Measurements from ENCODE around the gene ARPC3.
"Not testable (repeated sequence)": the region's sequence is repeated elsewhere in the genome, so short reads cannot be mapped to it uniquely, and the experiment has no call there.

ARPC3 gene

DNA sequence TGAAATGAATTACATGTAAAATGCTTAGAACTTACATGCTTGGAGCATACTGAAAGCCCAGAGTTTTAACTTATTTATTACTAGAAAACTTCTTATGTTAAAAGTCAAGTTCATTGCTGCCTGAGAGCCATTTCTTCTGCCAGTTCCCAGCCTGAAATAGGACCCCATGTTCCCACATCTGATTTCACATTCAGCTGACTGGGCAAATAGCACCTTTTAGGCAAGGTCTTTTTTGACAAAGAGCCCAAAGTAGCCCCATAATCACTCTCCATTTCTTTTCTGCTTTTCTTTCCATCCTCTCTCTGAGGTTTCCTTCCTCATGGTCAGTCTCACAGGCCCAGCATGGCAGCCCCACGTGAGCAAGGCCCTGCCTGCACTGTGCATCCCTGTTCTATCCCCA, 1.1 kb upstream of the ARPC3 start:
- H3K9me3 Mint-ChIP-seq = no peaks in the 10 kb centered on the region
- peak overlapping the region; percentile 98 to 100 (median 99) for H3K4me3 Mint-ChIP-seq
- TF ChIP-seq, protein P1, sequence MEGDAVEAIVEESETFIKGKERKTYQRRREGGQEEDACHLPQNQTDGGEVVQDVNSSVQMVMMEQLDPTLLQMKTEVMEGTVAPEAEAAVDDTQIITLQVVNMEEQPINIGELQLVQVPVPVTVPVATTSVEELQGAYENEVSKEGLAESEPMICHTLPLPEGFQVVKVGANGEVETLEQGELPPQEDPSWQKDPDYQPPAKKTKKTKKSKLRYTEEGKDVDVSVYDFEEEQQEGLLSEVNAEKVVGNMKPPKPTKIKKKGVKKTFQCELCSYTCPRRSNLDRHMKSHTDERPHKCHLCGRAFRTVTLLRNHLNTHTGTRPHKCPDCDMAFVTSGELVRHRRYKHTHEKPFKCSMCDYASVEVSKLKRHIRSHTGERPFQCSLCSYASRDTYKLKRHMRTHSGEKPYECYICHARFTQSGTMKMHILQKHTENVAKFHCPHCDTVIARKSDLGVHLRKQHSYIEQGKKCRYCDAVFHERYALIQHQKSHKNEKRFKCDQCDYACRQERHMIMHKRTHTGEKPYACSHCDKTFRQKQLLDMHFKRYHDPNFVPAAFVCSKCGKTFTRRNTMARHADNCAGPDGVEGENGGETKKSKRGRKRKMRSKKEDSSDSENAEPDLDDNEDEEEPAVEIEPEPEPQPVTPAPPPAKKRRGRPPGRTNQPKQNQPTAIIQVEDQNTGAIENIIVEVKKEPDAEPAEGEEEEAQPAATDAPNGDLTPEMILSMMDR (IDR thresholded peaks at IDR 0.05; ENCODE audit: unreplicated experiment in 3 of 3) = no peak

DNA sequence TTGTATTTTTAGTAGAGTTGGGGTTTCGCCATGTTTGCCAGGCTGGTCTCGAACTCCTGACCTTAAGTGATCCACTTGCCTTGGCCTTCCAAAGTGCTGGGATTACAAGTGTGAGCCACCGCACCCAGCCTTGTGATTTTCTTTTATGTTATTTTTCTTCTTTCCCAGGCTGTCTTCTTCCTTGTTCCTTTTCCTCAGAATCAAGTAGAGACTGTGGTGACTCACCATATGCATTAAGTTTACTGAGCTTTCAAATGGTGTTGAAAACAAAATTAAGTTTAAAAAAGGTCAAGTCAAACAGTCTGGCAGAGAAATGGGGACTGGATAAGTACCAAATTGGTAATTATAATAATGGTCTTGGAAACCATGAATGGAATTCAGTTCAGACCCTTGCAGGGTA, 5.7 kb downstream of the ARPC3 start:
- no peaks in the 10 kb centered on the region for H3K9me3 Mint-ChIP-seq
- peaks cover 12% of the 10 kb centered on the region for H3K4me1 Mint-ChIP-seq
- no peak overlapping the region for H3K4me3 Mint-ChIP-seq
- TF ChIP-seq, protein P1 (IDR thresholded peaks at IDR 0.05; ENCODE audit: unreplicated experiment in 3 of 3) = no peak
- no peaks in the 10 kb centered on the region for H3K27me3 Mint-ChIP-seq (ENCODE audit: low read depth)
- H3K27ac Mint-ChIP-seq = no peak overlapping the region
- peaks cover 37% of the 10 kb centered on the region for H3K36me3 Mint-ChIP-seq (ENCODE audit: low read depth)

More for the DNA sequence above, 1.1 kb upstream of the ARPC3 start:
- Mint-ChIP-seq H3K36me3 (ENCODE audit: low read depth) (peaks cover 32% of the 10 kb centered on the region), H3K27me3 (ENCODE audit: low read depth) (no peaks in the 10 kb centered on the region), H3K4me1 (peaks cover 19% of the 10 kb centered on the region), H3K27ac (peak overlapping the region; percentile 33 to 97 (median 57))

DNA sequence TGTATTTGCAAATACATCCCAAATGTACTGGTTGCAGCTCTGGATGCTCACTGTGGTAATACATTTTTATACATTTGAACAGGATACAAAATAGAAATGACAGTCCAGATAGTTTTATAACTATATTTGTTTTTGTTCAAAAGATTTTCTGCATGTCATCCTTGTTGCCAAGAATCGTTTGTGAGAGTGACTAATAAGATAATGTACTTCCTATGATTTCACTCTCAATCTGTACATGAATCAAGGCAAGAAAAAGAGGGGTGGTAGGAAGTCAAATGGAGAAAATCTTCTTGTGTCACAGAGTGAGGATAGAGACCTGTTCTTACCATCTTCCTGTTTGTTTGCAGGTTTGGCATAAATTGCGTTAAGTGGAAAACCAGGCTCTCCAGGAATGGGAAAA, 13.9 kb downstream of the ARPC3 start:
- Mint-ChIP-seq H3K4me1 (no peaks in the 10 kb centered on the region), H3K9me3 (no peaks in the 10 kb centered on the region), H3K27me3 (ENCODE audit: low read depth) (no peaks in the 10 kb centered on the region), H3K27ac (no peak overlapping the region), H3K4me3 (no peak overlapping the region), H3K36me3 (ENCODE audit: low read depth) (peaks cover 57% of the 10 kb centered on the region)
- TF ChIP-seq, protein P1 (IDR thresholded peaks at IDR 0.05; ENCODE audit: unreplicated experiment in 3 of 3) = no peak

DNA sequence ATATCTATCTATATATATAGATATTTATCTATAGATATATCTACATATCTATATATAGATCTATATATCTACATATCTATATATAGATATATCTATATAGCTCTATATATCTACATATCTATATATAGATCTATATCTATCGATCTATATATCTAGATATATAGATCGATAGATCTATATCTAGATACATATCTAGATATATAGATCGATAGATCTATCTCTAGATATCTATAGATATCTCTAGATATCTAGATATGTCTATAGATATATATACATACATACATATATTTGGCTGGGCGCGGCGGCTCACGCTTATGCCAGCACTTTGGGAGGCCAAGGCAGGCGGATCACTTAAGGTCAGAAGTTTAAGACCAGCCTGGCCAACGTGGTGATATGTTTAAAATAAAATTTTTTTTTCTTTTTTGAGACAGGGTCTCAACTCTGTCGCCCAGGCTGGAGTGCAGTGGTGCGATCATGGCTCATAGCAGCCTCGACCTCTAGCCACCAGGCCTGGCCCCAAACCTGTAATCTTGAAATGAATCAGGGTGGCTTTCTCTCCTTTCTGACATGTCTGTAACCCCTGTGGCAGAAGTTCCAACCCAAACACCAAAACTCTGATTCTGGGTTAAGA, 18.1 kb downstream of the ARPC3 start:
- Mint-ChIP-seq H3K27ac (no peak overlapping the region), H3K4me3 (peak overlapping the region in 1 of 3 experiments; percentile 26), H3K27me3 (ENCODE audit: low read depth) (no peaks in the 10 kb centered on the region), H3K9me3 (no peaks in the 10 kb centered on the region), H3K36me3 (ENCODE audit: low read depth) (peaks cover 30% of the 10 kb centered on the region), H3K4me1 (peaks cover 4% of the 10 kb centered on the region)
- TF ChIP-seq, protein P1 (IDR thresholded peaks at IDR 0.05; ENCODE audit: unreplicated experiment in 3 of 3) = no peak

DNA sequence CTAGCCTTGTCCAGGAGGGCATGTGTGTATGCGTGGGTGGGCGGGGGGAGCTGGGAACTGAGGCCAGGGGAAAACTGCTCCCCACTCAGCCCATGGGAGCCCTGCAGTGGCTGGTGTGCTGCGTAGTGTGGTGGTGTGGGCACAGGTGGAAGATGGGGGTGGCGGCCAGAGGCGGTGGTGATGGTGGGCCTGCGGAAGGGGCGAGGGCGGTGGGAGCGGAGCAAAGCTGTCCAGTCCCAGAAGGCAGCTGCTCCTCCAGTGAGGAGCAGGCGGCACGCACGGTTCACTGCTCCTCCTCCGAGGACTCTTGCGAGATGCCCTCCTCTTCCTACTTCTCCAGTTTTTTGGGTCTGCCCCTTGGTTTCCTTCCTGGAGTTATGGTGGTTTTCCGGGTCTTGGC, 20.5 kb downstream of the ARPC3 start:
- not testable (repeated sequence) for H3K4me3 Mint-ChIP-seq; H3K9me3 Mint-ChIP-seq; H3K4me1 Mint-ChIP-seq; H3K36me3 Mint-ChIP-seq (ENCODE audit: low read depth); H3K27me3 Mint-ChIP-seq (ENCODE audit: low read depth)
- peak overlapping the region in 1 of 3 experiments; percentile 11 for H3K27ac Mint-ChIP-seq

DNA sequence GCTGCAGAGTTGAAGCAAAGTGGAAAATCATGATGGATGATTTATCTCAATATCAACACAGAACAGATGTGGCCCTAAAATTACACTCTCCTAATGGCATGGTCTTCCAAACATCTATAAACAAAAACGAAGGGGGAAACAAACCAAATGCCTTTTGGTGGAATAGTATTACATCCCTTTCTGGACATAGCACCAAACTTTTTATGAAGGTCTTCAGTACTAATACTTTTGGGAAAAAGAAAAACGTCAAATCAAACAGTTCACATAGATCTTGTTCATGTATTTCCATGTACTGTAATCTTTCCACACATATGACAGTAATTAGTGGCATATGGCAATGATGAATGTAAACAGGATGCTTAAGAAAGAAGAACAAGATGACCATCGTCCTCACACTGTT, 23.7 kb downstream of the ARPC3 start:
- Mint-ChIP-seq H3K4me3 (no peak overlapping the region), H3K27me3 (ENCODE audit: low read depth) (no peaks in the 10 kb centered on the region), H3K27ac (no peak overlapping the region), H3K9me3 (no peaks in the 10 kb centered on the region), H3K4me1 (peaks cover 16% of the 10 kb centered on the region), H3K36me3 (ENCODE audit: low read depth) (no peaks in the 10 kb centered on the region)
- TF ChIP-seq, protein P1 (IDR thresholded peaks at IDR 0.05; ENCODE audit: unreplicated experiment in 3 of 3) = no peak
